KBM-7 (cell line): ENCODE results near the gene APH1B.
"Not testable (repeated sequence)": the region's sequence is repeated elsewhere in the genome, so short reads cannot be mapped to it uniquely, and the experiment has no call there.

Experiments
- DNase-seq: peaks from one replicate; pipeline ENCODE4 v3.0.0-alpha.2; 2015
- in situ Hi-C: fragments of 300-500 bp; cut with MboI; formaldehyde crosslinking; loops from 2 replicates; pipeline ENCODE4 v1.14.3; 2020; ENCODE audit warnings: low sequenced_read_pairs, low pct_unique_long_range_greater_than_20kb, mixed read lengths

APH1B gene

GRCh38 chr15:63291507-63291906 lies 14.1 kb downstream of the APH1B start:
- in situ Hi-C loops, result no loop called here
- no peak for DNase-seq

- in situ Hi-C loops, result no loop called here
- DNase-seq, result no peak
These were observed 14.8 kb downstream of the APH1B start for GRCh38 chr15:63292241-63292640.

- DNase-seq, result no peak
- in situ Hi-C loops, result no loop called here
These were observed 15.4 kb downstream of the APH1B start for GRCh38 chr15:63292771-63293170.

GRCh38 chr15:63294359-63294758 lies 17.0 kb downstream of the APH1B start:
- no peak for DNase-seq
- in situ Hi-C loops, result no loop called here

- in situ Hi-C loops, result no loop called here
- no peak for DNase-seq
These were observed 17.9 kb downstream of the APH1B start for GRCh38 chr15:63295341-63295740.

- no peak for DNase-seq
- in situ Hi-C loops, result no loop called here
These were observed 18.8 kb downstream of the APH1B start for GRCh38 chr15:63296195-63296594.

GRCh38 chr15:63299943-63300575 lies 22.7 kb downstream of the APH1B start:
- in situ Hi-C loops, result no loop called here

GRCh38 chr15:63301088-63301487 lies 23.7 kb downstream of the APH1B start:
- in situ Hi-C loops, result no loop called here
- no peak for DNase-seq

More at GRCh38 chr15:63299943-63300575, 22.7 kb downstream of the APH1B start:
- DNase-seq, result no peak

- no peak for DNase-seq
- in situ Hi-C loops, result no loop called here
These were observed 27.9 kb downstream of the APH1B start for GRCh38 chr15:63305260-63305659.

GRCh38 chr15:63306492-63307073 lies 29.2 kb downstream of the APH1B start:
- no peak for DNase-seq
- in situ Hi-C loops, result no loop called here

GRCh38 chr15:63308491-63308890 lies 31.1 kb downstream of the APH1B start:
- in situ Hi-C loops, result no loop called here
- DNase-seq, result no peak

GRCh38 chr15:63308947-63309346 lies 31.5 kb downstream of the APH1B start:
- in situ Hi-C loops, result no loop called here
- no peak for DNase-seq

GRCh38 chr15:63310646-63311045 lies 33.2 kb downstream of the APH1B start:
- in situ Hi-C loops, result no loop called here
- no peak for DNase-seq

GRCh38 chr15:63312286-63312685 lies 34.9 kb downstream of the APH1B start:
- in situ Hi-C loops, result no loop called here
- no peak for DNase-seq

GRCh38 chr15:63313825-63314224 lies 36.4 kb downstream of the APH1B start:
- in situ Hi-C loops, result no loop called here

GRCh38 chr15:63314409-63314808 lies 37.0 kb downstream of the APH1B start:
- no peak for DNase-seq
- in situ Hi-C loops, result no loop called here

More at GRCh38 chr15:63313825-63314224, 36.4 kb downstream of the APH1B start:
- no peak for DNase-seq

- in situ Hi-C loops, result no loop called here
- no peak for DNase-seq
These were observed 40.9 kb downstream of the APH1B start for GRCh38 chr15:63318344-63318743.

- DNase-seq, result no peak
- in situ Hi-C loops, result no loop called here
These were observed 41.7 kb downstream of the APH1B start for GRCh38 chr15:63319065-63319464.

- in situ Hi-C loops, DNase-seq: not testable (repeated sequence)
These were observed 43.0 kb downstream of the APH1B start for GRCh38 chr15:63320446-63320845.

GRCh38 chr15:63320981-63321380 lies 43.6 kb downstream of the APH1B start:
- DNase-seq, in situ Hi-C loops: not testable (repeated sequence)

GRCh38 chr15:63321462-63321861 lies 44.1 kb downstream of the APH1B start:
- in situ Hi-C loops, result no loop called here
- no peak for DNase-seq
